C4-2B (cell line): ENCODE measurements around the gene SFTA2.
A peak's percentile ranks its signal among the peaks of the same experiment; 100 is the strongest.

Source experiments
- H3K27ac ChIP-seq: fragments of 450-650 bp; 2 replicates; pipeline ENCODE4 v1.5.1; 2017
- ZFX ChIP-seq: fragments of 450-650 bp; IDR thresholded peaks from 2 replicates; pipeline ENCODE4 v1.6.1; 2017
- TF ChIP-seq, protein P1 (sequence below): fragments of 450-650 bp; conservative IDR thresholded peaks from 2 replicates; pipeline ENCODE4 v1.5.1; 2017; ENCODE audit warnings: mild to moderate bottlenecking

The SFTA2 gene

DNA sequence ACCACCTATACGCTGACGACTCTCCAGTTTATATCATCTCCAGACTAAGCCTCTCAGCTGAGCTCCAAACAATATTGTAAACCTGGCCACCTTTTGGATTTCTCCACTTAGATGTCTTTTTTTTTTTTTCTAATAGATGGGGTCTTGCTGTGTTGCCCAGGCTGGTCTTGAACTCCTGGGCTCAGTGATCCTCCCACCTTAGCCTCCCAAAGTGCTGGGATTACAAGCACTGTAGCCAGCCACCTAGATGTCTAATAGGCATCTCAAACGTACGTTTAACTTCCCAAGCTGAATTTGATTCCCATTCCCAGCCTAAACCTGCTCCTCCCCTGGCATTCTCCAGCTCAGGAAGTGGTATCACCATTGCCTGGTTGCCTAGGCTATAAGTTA is 42.5 kb downstream of the SFTA2 start:
- H3K27ac ChIP-seq = no peak overlapping the region

DNA sequence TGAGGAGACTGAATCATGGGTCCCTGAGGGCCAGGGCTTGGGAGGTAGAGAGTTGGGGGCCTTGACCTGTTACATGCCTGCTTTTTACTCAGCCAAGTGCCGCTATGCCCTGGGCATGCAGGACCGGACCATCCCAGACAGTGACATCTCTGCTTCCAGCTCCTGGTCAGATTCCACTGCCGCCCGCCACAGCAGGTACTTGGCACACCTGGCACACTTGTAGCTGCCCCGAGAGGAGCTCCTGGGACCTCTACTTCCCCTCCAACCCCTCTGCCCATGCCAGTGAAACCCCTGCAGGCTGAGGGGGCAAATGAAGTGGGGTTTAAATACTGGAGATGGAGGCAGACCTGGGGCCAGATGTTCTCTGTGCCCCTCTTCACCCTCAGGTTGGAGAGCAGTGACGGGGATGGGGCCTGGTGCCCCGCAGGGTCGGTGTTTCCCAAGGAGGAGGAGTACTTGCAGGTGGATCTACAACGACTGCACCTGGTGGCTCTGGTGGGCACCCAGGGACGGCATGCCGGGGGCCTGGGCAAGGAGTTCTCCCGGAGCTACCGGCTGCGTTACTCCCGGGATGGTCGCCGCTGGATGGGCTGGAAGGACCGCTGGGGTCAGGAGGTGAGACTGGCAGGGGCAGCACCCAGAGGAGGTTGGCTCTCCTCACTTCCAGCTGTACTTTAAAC is 43.0 kb downstream of the SFTA2 start:
- H3K27ac ChIP-seq = no peak overlapping the region
- TF ChIP-seq, protein P1, sequence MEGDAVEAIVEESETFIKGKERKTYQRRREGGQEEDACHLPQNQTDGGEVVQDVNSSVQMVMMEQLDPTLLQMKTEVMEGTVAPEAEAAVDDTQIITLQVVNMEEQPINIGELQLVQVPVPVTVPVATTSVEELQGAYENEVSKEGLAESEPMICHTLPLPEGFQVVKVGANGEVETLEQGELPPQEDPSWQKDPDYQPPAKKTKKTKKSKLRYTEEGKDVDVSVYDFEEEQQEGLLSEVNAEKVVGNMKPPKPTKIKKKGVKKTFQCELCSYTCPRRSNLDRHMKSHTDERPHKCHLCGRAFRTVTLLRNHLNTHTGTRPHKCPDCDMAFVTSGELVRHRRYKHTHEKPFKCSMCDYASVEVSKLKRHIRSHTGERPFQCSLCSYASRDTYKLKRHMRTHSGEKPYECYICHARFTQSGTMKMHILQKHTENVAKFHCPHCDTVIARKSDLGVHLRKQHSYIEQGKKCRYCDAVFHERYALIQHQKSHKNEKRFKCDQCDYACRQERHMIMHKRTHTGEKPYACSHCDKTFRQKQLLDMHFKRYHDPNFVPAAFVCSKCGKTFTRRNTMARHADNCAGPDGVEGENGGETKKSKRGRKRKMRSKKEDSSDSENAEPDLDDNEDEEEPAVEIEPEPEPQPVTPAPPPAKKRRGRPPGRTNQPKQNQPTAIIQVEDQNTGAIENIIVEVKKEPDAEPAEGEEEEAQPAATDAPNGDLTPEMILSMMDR = no peak
- no peak for TF ChIP-seq ZFX

More for the DNA sequence above, 42.5 kb downstream of the SFTA2 start:
- TF ChIP-seq, protein P1 = no peak
- TF ChIP-seq ZFX = no peak

DNA sequence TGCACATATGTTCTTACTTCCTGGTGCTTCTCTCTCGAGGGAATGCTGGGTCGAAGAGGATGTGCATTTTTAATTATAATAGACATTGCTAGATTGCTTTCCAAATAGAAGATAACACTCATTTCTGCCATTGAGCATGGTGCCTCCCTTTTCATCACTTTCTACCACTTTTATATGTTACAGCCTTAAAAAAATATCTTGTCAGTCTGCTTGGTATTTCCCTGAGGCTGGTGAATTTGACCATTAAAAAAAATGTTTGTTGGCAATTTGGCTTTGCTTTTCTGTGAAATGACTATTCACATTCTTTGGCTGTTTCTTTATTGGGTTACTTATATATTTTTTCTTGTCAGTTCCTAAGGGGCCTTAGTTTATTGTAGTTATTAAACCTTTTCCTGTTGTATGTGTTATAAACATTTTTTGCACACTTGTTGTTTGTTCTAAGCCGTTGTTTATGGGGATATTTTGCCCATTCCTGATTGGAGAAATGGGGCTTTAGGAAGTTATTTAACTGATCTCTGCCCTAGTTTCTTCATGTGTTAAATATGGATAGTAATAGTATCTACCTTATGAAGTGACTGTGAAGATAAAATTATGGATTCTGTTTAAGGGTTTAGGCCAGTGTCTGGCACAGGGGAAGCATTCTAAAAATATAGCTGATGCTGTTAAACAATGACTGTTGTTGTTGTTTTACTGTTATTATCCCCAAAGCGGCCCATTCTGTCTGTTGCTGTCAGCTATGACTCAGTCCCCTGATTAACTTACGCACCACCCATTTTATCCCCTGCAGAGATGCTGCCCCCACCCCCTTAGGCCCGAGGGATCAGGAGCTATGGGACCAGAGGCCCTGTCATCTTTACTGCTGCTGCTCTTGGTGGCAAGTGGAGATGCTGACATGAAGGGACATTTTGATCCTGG is 43.8 kb downstream of the SFTA2 start:
- TF ChIP-seq ZFX = no peak
- TF ChIP-seq, protein P1 = no peak
- no peak overlapping the region for H3K27ac ChIP-seq

DNA sequence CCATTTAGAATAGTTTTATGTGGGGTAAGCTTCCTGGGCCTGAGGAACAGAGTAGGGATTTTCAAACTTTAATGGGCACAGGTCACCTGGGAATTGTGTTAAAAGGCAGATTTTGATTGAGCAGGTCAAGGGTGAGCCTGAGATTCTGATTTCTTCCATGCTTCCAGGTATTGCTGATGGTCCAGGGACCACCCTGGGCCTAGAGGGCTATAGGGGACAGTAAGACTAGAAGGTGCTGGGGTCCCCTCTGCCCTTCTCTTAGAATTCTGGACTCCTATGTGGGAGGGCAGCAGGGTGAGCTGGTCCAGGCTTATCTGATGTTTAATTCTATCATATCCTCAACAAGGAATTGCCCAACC is 45.1 kb downstream of the SFTA2 start:
- no peak for TF ChIP-seq ZFX
- TF ChIP-seq, protein P1 = no peak
- peak overlapping the region; percentile 94 for H3K27ac ChIP-seq

DNA sequence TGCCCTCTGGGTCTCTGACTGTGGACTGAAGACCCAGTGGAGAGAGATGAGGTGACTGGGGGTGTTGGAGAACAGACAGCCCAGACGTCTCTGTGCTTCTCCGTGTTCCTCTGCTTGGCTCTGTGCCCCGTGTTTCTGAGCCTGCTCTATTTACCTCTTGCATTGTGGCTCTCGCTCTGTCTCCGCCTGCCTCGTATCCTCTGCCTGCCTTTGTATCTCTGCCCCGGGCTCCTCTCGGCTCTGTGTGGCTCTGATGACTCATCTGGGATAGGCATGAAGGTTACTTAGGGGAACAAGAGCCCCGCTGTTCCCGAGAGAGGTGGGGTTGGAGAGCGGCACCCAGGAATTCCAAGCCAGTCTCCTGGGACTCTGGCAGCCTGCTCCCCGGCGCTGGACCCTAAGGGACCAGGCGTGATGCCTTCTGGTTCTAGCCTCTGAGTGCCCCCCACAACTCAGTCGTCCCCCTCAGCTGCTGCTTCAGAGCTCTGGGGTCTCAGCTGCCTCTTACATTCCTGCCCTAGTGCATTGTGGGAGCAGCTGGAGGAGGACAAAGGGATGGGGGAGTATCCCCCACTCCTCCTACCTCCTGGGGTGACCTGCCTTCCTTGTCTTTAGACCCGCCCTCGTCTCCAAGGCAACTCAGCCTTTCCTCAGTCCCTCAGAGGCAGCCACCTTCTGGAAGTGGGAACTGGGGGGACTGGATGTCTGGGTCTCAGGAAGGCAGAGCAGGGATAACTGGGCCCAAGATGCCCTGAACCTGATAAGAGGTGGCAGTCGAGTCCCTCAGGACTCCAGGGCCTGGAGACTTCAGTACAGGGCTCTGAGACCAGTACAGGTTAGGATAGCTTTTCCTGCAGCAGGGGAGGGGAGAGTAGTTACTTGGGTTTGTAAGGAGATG is 45.7 kb downstream of the SFTA2 start:
- TF ChIP-seq, protein P1 = no peak
- no peak for TF ChIP-seq ZFX
- H3K27ac ChIP-seq = peak overlapping the region; percentile 94

DNA sequence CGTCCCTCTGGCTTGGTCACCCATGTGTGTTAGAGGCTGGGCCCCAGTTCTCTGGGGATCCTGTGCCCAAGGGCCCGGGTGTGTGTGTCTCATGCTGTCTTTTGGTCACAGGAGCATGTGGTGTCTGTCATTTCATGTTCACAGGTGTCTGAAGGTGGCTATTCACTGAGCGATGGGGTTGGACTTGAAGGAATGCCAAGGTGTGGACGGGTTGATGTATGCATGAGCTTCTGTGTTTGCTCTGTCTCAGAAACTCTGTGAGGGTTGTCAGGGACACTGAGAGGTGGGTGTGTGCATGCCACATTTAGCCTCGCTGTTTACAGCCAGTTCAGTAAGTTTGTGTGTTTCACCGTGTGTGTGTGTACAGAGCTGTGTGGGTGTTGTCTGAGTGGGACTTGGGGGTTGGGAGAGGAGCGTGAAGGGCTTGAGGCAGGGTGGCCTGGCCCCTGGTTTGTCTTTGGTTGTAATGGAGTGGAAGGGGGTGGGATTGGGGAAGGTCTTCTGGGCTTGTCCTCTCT is 46.4 kb downstream of the SFTA2 start:
- peak overlapping the region; percentile 94 for H3K27ac ChIP-seq
- TF ChIP-seq, protein P1 = no peak
- no peak for TF ChIP-seq ZFX
